SH-SY5Y (cell line): ENCODE data around the gene FAM174B.

Experiments used
- GATA2 ChIP-seq: IDR thresholded peaks from 2 replicates; pipeline ENCODE4 v1.6.1; 2011; ENCODE audit warnings: mild to moderate bottlenecking, low read depth, low read length
- GATA3 ChIP-seq: IDR thresholded peaks from 2 replicates; pipeline ENCODE4 v1.6.1; 2011; ENCODE audit warnings: low read depth, mild to moderate bottlenecking, low read length, moderate library complexity

GRCh38 chr15:92650966-92651365 is 4.6 kb downstream of the FAM174B start:
- TF ChIP-seq GATA2 (no peak), GATA3 (no peak)
